ENCODE data around the gene NBEA. TPM values are rescaled to one million over a fixed set of nuclear protein-coding genes. Genes with fewer than 3 reads are reported as not detected.

The NBEA gene
- total and polyA plus RNA-seq, 8 donors = 1.6 to 36.0 (median 7.7) TPM

DNA sequence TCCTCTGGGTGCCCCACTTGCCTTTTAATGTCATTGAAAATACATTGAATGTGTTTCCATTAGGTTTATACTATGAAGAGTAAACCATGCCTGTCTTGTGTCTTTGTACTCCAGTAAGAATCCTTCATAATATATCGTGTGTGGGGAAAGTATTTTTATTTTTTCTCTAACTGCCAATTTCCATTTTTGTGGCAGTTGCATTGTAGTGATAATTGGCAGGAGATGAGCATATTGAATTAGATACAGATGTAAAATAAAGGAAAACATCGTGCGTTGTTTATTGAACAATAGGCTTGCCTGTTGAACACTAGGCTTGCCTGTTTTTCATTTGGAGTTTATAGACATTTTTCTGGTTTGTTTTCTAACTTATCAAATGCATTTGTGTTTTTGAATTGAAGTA is 218.8 kb downstream of the NBEA start:
- no peak overlapping the region for H3K27ac ChIP-seq
- no peaks in the 10 kb centered on the region for H3K9me3 ChIP-seq
- H3K4me3 ChIP-seq = no peak overlapping the region
- intact Hi-C loops (cut with DNase I; ENCODE audit: low total_unique reads) = no loop called here
- TF ChIP-seq, protein P1, sequence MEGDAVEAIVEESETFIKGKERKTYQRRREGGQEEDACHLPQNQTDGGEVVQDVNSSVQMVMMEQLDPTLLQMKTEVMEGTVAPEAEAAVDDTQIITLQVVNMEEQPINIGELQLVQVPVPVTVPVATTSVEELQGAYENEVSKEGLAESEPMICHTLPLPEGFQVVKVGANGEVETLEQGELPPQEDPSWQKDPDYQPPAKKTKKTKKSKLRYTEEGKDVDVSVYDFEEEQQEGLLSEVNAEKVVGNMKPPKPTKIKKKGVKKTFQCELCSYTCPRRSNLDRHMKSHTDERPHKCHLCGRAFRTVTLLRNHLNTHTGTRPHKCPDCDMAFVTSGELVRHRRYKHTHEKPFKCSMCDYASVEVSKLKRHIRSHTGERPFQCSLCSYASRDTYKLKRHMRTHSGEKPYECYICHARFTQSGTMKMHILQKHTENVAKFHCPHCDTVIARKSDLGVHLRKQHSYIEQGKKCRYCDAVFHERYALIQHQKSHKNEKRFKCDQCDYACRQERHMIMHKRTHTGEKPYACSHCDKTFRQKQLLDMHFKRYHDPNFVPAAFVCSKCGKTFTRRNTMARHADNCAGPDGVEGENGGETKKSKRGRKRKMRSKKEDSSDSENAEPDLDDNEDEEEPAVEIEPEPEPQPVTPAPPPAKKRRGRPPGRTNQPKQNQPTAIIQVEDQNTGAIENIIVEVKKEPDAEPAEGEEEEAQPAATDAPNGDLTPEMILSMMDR (IDR thresholded peaks at IDR 0.05) = no peak
- TF ChIP-seq EP300 (IDR thresholded peaks at IDR 0.05) (no peak), POLR2A (IDR thresholded peaks at IDR 0.05) (no peak), POLR2AphosphoS5 (IDR thresholded peaks at IDR 0.05) (no peak)
- H3K4me1 ChIP-seq = peaks cover 0 to 9% (median 0%) of the 10 kb centered on the region in 4 donors
- 67 to 82% (median 79%) methylated on average over 3 of the region's 3 CpGs for WGBS, 5 donors
- peaks cover 0 to 4% (median 0%) of the 10 kb centered on the region in 4 donors for H3K36me3 ChIP-seq
- no peaks in the 10 kb centered on the region for H3K27me3 ChIP-seq
- no peak for DNase-seq

DNA sequence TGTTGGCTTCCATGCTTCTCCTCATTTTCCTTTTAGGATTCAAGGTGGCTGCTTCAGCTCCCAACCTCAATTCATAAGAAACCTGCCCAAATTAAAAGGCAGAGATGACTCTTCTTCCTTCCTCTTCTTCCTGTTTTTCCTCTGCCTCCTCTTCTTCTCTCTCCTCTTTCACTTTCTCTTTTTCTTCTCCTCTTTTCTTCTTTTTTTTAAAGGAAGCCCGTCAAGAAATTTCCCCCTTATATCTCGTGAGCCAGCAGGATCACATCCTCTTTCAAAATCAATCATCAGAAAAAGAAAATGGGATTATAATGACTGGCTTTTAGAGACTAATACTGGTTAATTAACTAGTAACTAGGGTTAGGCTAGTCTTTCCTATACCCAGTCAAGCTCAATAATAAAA is 220.3 kb downstream of the NBEA start:
- H3K27ac ChIP-seq = no peak overlapping the region

DNA sequence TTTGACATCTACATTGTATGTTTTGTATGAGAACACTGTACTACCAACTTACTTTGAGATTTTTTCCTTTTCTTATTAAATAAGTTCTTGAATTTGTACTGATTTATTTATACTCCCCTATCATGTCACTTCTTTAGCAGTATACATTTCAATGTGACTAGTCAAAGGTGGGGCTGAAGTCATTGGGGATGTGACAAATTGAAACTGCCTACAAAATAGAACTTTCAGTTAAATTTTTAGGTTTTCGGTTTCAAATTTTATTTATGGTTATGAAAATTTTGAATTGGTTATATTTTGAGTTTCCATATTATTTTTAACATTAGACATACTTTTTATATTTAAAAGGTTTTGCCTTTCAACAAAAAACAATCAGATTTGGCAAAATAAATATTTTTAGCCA is 221.6 kb downstream of the NBEA start:
- Histone ChIP-seq H3K27ac (no peak overlapping the region), H3K4me1 (peaks cover 0 to 9% (median 0%) of the 10 kb centered on the region in 4 donors), H3K4me3 (no peak overlapping the region), H3K36me3 (peaks cover 0 to 4% (median 0%) of the 10 kb centered on the region in 4 donors), H3K9me3 (no peaks in the 10 kb centered on the region), H3K27me3 (no peaks in the 10 kb centered on the region)
- DNase-seq = no peak
- TF ChIP-seq POLR2AphosphoS5 (IDR thresholded peaks at IDR 0.05) = no peak
- TF ChIP-seq POLR2A (IDR thresholded peaks at IDR 0.05) = no peak
- TF ChIP-seq, protein P1 (IDR thresholded peaks at IDR 0.05) = no peak
- TF ChIP-seq EP300 (IDR thresholded peaks at IDR 0.05) = no peak
- intact Hi-C loops (cut with DNase I; ENCODE audit: low total_unique reads) = no loop called here
- 88 to 97% (median 92%) methylated on average over 1 of the region's 1 CpG for WGBS, 5 donors

More for the DNA sequence above, 220.3 kb downstream of the NBEA start:
- intact Hi-C loops (cut with DNase I; ENCODE audit: low total_unique reads) = no loop called here
- H3K36me3 ChIP-seq = peaks cover 0 to 4% (median 0%) of the 10 kb centered on the region in 4 donors
- no peak for TF ChIP-seq POLR2A (IDR thresholded peaks at IDR 0.05)
- TF ChIP-seq POLR2AphosphoS5 (IDR thresholded peaks at IDR 0.05) = no peak
- no peak for TF ChIP-seq EP300 (IDR thresholded peaks at IDR 0.05)
- TF ChIP-seq, protein P1 (IDR thresholded peaks at IDR 0.05) = no peak
- no peaks in the 10 kb centered on the region for H3K27me3 ChIP-seq
- WGBS, 5 donors = 39 to 59% (median 57%) methylated on average over 2 of the region's 2 CpGs
- no peaks in the 10 kb centered on the region for H3K9me3 ChIP-seq
- DNase-seq = no peak
- peaks cover 0 to 9% (median 0%) of the 10 kb centered on the region in 4 donors for H3K4me1 ChIP-seq
- H3K4me3 ChIP-seq = no peak overlapping the region

DNA sequence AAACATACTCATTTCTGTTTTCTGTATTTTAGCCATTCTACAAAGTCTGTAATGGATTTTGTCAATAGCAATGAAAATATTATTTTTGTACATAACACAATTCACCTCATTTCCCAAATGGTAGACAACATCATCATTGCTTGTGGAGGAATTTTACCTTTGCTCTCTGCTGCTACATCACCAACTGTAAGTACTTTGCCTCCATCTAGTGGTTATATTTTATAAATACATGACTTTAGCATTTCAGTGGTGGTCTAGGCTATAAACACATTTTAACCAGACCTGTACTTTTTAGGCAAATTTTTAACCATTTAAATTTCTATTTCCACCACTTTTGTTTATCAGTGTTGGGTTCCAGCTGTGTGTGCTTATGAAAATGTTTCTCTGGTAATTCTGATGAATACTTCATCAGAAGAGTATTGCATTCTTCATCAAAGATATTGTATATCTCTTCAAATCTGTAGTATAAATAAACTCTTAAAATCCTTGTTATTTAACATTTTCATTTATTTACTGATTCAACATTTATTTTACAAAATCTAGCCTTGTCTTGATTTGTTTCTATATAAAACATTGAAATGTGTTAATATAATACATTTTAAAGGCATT is 222.4 kb downstream of the NBEA start:
- Histone ChIP-seq H3K4me1 (peaks cover 0 to 9% (median 0%) of the 10 kb centered on the region in 4 donors), H3K27ac (no peak overlapping the region), H3K9me3 (no peaks in the 10 kb centered on the region), H3K27me3 (no peaks in the 10 kb centered on the region), H3K4me3 (no peak overlapping the region), H3K36me3 (peaks cover 0 to 3% (median 0%) of the 10 kb centered on the region in 4 donors)
- intact Hi-C loops (cut with DNase I; ENCODE audit: low total_unique reads) = no loop called here
- peak in 1 of 2 donors; percentile 60 for DNase-seq
- no peak for TF ChIP-seq POLR2A (IDR thresholded peaks at IDR 0.05)
- TF ChIP-seq, protein P1 (IDR thresholded peaks at IDR 0.05) = peak in 4 of 7 experiments; percentile 25 to 54 (median 52)

All from stomach (tissue), 9 donors.